PC-9 (cell line): ENCODE measurements around the gene TECTB. TPM values are rescaled to one million over a fixed set of nuclear protein-coding genes. Genes with fewer than 3 reads are reported as not detected.

ENCODE experiments used
- Bru-seq: library from RNA; stranded (reverse); fragments of 400-500 nt; gene quantifications from one replicate; lab custom pipeline; 2021; lab: Mats Ljungman, UMichigan
- BruChase-seq, 2 experiments: library from RNA; stranded (reverse); fragments of 400-500 nt; gene quantifications; one replicate each; lab custom pipeline; 2021; lab: Mats Ljungman, UMichigan
- BruUV-seq: library from RNA; stranded (reverse); fragments of 400-500 nt; replicated peaks from 2 replicates; lab custom pipeline; 2021; lab: Mats Ljungman, UMichigan
- CTCF ChIA-PET: fragments of 300-600 bp; sonication (Branson Sonifier 250); formaldehyde crosslinking; loops from one replicate; lab custom pipeline; 2022; ENCODE audit warnings: antibody characterized with exemption; lab: Charles Lee
- POLR2A ChIA-PET: fragments of 300-600 bp; sonication (Branson Sonifier 250); formaldehyde crosslinking; loops from one replicate; lab custom pipeline; 2022; ENCODE audit warnings: antibody characterized with exemption; ENCODE audit not compliant: unreplicated experiment; lab: Charles Lee
- DNase-seq, 2 experiments: peaks; one replicate each; pipeline versions ENCODE4 v3.0.0 to v3.0.0-alpha.2; 2015 to 2022; ENCODE audit warnings: mixed read lengths in 1 of 2
- H2AFZ ChIP-seq: fragments of 200-600 bp; sonication (generic); 2 replicates; pipeline ENCODE4 v1.8.1; 2017; ENCODE audit warnings: antibody characterized with exemption
- H3F3A ChIP-seq: fragments of 200-600 bp; sonication (generic); 2 replicates; pipeline ENCODE4 v1.8.1; 2017; ENCODE audit warnings: antibody characterized with exemption, mild to moderate bottlenecking, low read depth; ENCODE audit not compliant: insufficient read depth
- H3K27ac ChIP-seq: fragments of 200-600 bp; sonication (generic); 2 replicates; pipeline ENCODE4 v1.6.1; 2016; ENCODE audit warnings: mixed run types
- H3K27me3 ChIP-seq: fragments of 200-600 bp; sonication (generic); 2 replicates; pipeline ENCODE4 v1.6.1; 2016; ENCODE audit warnings: low read depth, mixed run types; ENCODE audit not compliant: insufficient read depth
- H3K36me3 ChIP-seq: fragments of 200-600 bp; sonication (generic); 2 replicates; pipeline ENCODE4 v1.6.1; 2016; ENCODE audit warnings: low read depth, mixed run types
- H3K4me1 ChIP-seq: fragments of 200-600 bp; sonication (generic); replicated peaks from 2 replicates; pipeline ENCODE4 v1.6.1; 2016; ENCODE audit warnings: mixed run types; ENCODE audit not compliant: insufficient read depth
- H3K4me2 ChIP-seq: fragments of 200-600 bp; sonication (generic); 2 replicates; pipeline ENCODE4 v1.6.1; 2017; ENCODE audit warnings: mixed run types
- H3K4me3 ChIP-seq: fragments of 200-600 bp; sonication (generic); 2 replicates; pipeline ENCODE4 v1.6.1; 2016; ENCODE audit warnings: mixed run types
- H3K79me2 ChIP-seq: fragments of 200-600 bp; sonication (generic); 2 replicates; pipeline ENCODE4 v1.6.1; 2017; ENCODE audit warnings: low read depth, mixed run types
- H3K9me2 ChIP-seq: fragments of 200-600 bp; sonication (generic); 2 replicates; pipeline ENCODE4 v1.8.1; 2017; ENCODE audit warnings: mild to moderate bottlenecking; ENCODE audit not compliant: insufficient read depth
- H3K9me3 ChIP-seq: fragments of 200-600 bp; sonication (generic); 2 replicates; pipeline ENCODE4 v1.8.1; 2016; ENCODE audit warnings: low read depth; ENCODE audit not compliant: insufficient read depth
- H4K20me1 ChIP-seq: fragments of 200-600 bp; sonication (generic); 2 replicates; pipeline ENCODE4 v1.8.1; 2017; ENCODE audit not compliant: insufficient read depth
- EZH2 ChIP-seq: fragments of 200-600 bp; sonication (generic); IDR thresholded peaks from 2 replicates; pipeline ENCODE4 v1.8.0; 2017; ENCODE audit warnings: antibody characterized with exemption, low read depth
- intact Hi-C: fragments of 100-400 bp; cut with micrococcal nuclease; formaldehyde crosslinking; loops from one replicate; pipeline ENCODE4 v1.10.0; 2022; ENCODE audit not compliant: unreplicated experiment
- long read RNA-seq: library from polyadenylated mRNA; stranded (forward); transcript quantifications from one replicate; pipeline ENCODE4 v2.0.0, GENCODE V29; 2022
- total RNA-seq: library from RNA; stranded (reverse); gene quantifications from 2 replicates; pipeline ENCODE4 v1.2.3, GENCODE V29; 2021
- TF ChIP-seq, protein P1 (sequence below): fragments of 200-600 bp; sonication (generic); conservative IDR thresholded peaks from 2 replicates; pipeline ENCODE4 v1.6.1; 2017; ENCODE audit warnings: mixed run types, antibody characterized with exemption, mild to moderate bottlenecking, moderate library complexity

The TECTB gene
- total RNA-seq (not detected in 2 replicates), Bru-seq, nascent RNA (not detected), BruChase-seq, experiment 1, labeled RNA remaining after a 2-hour chase (not detected), BruChase-seq, experiment 2, labeled RNA remaining after a 6-hour chase (not detected)
- long read RNA-seq, result 0 reads

DNA sequence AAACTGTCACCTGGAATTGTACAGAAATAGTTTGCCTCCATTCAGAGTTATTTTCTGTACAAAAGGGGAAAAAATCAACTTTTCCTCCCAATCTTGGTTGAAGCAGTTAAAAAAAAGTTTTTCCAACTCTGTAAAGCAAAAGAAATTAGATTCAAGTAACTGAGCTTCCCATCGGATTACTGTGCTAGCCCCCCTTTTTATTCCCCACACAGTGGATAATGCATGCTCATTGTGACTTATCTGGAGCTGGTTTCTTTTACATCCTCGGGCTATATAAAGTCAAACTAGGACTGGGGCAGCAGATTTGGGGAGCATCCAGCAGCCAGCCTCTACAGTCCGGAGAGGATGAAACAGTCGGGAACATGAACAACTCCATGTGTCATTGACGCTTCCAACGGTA, at the start of gene TECTB:
TSS of gene TECTB (plus strand) at position 301 of the 400 bp plus-strand sequence. CDS start 335 bp downstream, outside the sequence.
- CTCF ChIA-PET, result no interaction called here
- no TSS peak for BruUV-seq
- POLR2A ChIA-PET, result no interaction called here

DNA sequence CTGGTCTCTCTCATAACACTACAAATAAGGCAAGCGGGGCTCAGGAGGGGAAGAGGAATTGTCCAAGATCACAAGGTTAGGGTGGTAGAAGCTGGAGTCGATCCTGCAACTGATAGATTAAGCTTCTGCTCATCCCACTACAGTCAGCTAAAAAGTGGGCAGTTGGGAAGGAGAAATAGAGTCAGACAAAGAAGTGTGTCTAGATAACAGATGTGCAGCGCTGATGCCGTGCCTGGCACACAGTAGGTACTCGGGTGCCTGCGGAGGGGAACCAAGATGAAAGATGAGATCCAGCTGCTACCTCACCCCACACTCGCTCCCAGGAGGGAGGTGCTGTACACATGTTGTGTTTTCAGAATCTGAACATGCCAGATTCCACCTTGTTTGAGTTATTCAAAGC, 48.1 kb upstream of the TECTB start:
- H3K4me1 ChIP-seq, result no peaks in the 10 kb centered on the region
- intact Hi-C loops, result no loop called here
- H2AFZ ChIP-seq, result no peak overlapping the region
- no peak overlapping the region for H3K4me3 ChIP-seq
- H4K20me1 ChIP-seq, result no peaks in the 10 kb centered on the region
- no peaks in the 10 kb centered on the region for H3K79me2 ChIP-seq
- no peaks in the 10 kb centered on the region for H3K27me3 ChIP-seq
- no TSS peak for BruUV-seq
- no peaks in the 10 kb centered on the region for H3K9me3 ChIP-seq
- no peak for DNase-seq
- H3K9me2 ChIP-seq, result no peaks in the 10 kb centered on the region
- H3K27ac ChIP-seq, result no peak overlapping the region
- POLR2A ChIA-PET, result no interaction called here
- CTCF ChIA-PET, result no interaction called here
- no peaks in the 10 kb centered on the region for H3F3A ChIP-seq
- H3K4me2 ChIP-seq, result no peak overlapping the region
- H3K36me3 ChIP-seq, result no peaks in the 10 kb centered on the region
- no peak for TF ChIP-seq EZH2
- TF ChIP-seq, protein P1, sequence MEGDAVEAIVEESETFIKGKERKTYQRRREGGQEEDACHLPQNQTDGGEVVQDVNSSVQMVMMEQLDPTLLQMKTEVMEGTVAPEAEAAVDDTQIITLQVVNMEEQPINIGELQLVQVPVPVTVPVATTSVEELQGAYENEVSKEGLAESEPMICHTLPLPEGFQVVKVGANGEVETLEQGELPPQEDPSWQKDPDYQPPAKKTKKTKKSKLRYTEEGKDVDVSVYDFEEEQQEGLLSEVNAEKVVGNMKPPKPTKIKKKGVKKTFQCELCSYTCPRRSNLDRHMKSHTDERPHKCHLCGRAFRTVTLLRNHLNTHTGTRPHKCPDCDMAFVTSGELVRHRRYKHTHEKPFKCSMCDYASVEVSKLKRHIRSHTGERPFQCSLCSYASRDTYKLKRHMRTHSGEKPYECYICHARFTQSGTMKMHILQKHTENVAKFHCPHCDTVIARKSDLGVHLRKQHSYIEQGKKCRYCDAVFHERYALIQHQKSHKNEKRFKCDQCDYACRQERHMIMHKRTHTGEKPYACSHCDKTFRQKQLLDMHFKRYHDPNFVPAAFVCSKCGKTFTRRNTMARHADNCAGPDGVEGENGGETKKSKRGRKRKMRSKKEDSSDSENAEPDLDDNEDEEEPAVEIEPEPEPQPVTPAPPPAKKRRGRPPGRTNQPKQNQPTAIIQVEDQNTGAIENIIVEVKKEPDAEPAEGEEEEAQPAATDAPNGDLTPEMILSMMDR, result no peak

More for the DNA sequence above, at the start of gene TECTB:
- intact Hi-C loops, result no loop called here
- H4K20me1 ChIP-seq, result no peaks in the 10 kb centered on the region
- H3F3A ChIP-seq, result no peaks in the 10 kb centered on the region
- no peak within 1 kb of the TSS for H3K4me2 ChIP-seq
- no peaks in the 10 kb centered on the region for H3K79me2 ChIP-seq
- H3K36me3 ChIP-seq, result no peaks in the 10 kb centered on the region
- TF ChIP-seq, protein P1, result no peak
- no peak for TF ChIP-seq EZH2
- no peaks in the 10 kb centered on the region for H3K4me1 ChIP-seq
- H3K27me3 ChIP-seq, result no peaks in the 10 kb centered on the region; the same call in 1 of the 2 replicates
- no peaks in the 10 kb centered on the region for H3K9me2 ChIP-seq
- no peak for DNase-seq
- no peak within 1 kb of the TSS for H2AFZ ChIP-seq
- no peaks in the 10 kb centered on the region for H3K9me3 ChIP-seq
- no peak within 1 kb of the TSS for H3K27ac ChIP-seq
- H3K4me3 ChIP-seq, result no peak within 1 kb of the TSS

DNA sequence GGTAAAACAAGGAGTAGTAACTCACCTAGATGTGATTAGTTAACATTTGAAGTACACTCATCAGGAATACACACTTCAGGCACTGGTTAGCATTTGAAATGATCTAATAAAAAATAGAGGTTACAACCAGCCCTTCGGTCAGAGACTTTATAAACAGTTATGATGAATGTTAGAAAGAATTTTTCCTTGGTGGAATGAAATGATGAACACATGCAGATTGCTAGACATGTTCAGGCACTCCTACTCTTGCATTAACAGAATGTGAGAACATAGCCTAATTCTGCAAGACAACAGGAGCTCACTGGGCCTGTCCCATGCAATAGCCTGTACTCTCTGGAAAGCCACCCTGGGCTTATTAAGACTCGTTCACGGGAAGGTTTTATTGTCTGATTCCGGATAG, 47.3 kb upstream of the TECTB start:
- Histone ChIP-seq H3K4me3 (no peak overlapping the region), H4K20me1 (no peaks in the 10 kb centered on the region), H3K9me3 (no peaks in the 10 kb centered on the region), H3K4me2 (no peak overlapping the region), H2AFZ (no peak overlapping the region), H3K4me1 (no peaks in the 10 kb centered on the region), H3K36me3 (no peaks in the 10 kb centered on the region), H3K79me2 (no peaks in the 10 kb centered on the region), H3K9me2 (no peaks in the 10 kb centered on the region), H3F3A (no peaks in the 10 kb centered on the region), H3K27ac (no peak overlapping the region), H3K27me3 (no peaks in the 10 kb centered on the region)
- intact Hi-C loops, result no loop called here
- TF ChIP-seq, protein P1, result no peak
- no peak for TF ChIP-seq EZH2
- DNase-seq, result no peak
- ChIA-PET POLR2A (no interaction called here), CTCF (no interaction called here)
- no TSS peak for BruUV-seq
